ENCODE results near the gene CSNK2A2. TPM values are rescaled to one million over a fixed set of nuclear protein-coding genes. Genes with fewer than 3 reads are reported as not detected.

CSNK2A2 gene
- total and polyA plus RNA-seq, 2 experiments from 2014 or later, result 44.7 to 102 TPM

GRCh38 chr16:58128181-58128631, 69.7 kb downstream of the CSNK2A2 start:
- Histone ChIP-seq H3K9me2 (ENCODE audit: insufficient read depth) (no peaks in the 10 kb centered on the region), H3K4me2 (peak overlapping the region; percentile 95), H2AFZ (no peak overlapping the region), H3K27me3 (ENCODE audit: insufficient read depth) (no peaks in the 10 kb centered on the region), H4K20me1 (replicated peaks; ENCODE audit: insufficient read depth) (peaks cover 41% of the 10 kb centered on the region), H3K4me1 (ENCODE audit: insufficient read depth) (peaks cover 21% of the 10 kb centered on the region), H3K27ac (ENCODE audit: low read depth) (no peak overlapping the region), H3K79me2 (replicated peaks; ENCODE audit: insufficient read depth) (peaks cover 54% of the 10 kb centered on the region), H3K4me3 (peak overlapping the region; percentile 83), H3F3A (replicated peaks; ENCODE audit: low read depth) (peaks cover 3% of the 10 kb centered on the region; the same call in 1 of the 2 replicates), H3K36me3 (ENCODE audit: insufficient read depth) (no peaks in the 10 kb centered on the region)
- H3K36me3 Mint-ChIP-seq (ENCODE audit: low read depth), result peaks cover 4% of the 10 kb centered on the region; the same call in 2 of the 3 replicates
- H3K4me3 Mint-ChIP-seq, result peak overlapping the region; percentile 89
- DNase-seq (ENCODE audit: low spot score), result no peak
- no peak for ATAC-seq
- H3K9me3 Mint-ChIP-seq, result peaks cover 4% of the 10 kb centered on the region; the same call in 2 of the 3 replicates
- H3K27ac Mint-ChIP-seq, result no peak overlapping the region
- TF ChIP-seq POLR2AphosphoS5 (IDR thresholded peaks at IDR 0.05; ENCODE audit: low read depth) (no peak), CTCF (conservative IDR thresholded peaks at IDR 0.05; ENCODE audit: low read depth in 2 of 2) (no peak), ETS1 (IDR thresholded peaks at IDR 0.05) (no peak), ZNF114 (CRISPR knock-in tag; IDR thresholded peaks at IDR 0.05) (no peak), STAT1 (IDR thresholded peaks at IDR 0.05; ENCODE audit: unreplicated experiment) (no peak), REST (IDR thresholded peaks at IDR 0.05; ENCODE audit: unreplicated experiment) (no peak), EZH2phosphoT487 (IDR thresholded peaks at IDR 0.05; ENCODE audit: unreplicated experiment) (no peak), JUNB (IDR thresholded peaks at IDR 0.05; ENCODE audit: unreplicated experiment) (no peak)
- H3K4me1 Mint-ChIP-seq, result peaks cover 23% of the 10 kb centered on the region
- peaks cover 8% of the 10 kb centered on the region for H3K27me3 Mint-ChIP-seq (ENCODE audit: insufficient read depth, low read depth, poor library complexity)

- Histone ChIP-seq H3K4me1 (ENCODE audit: insufficient read depth) (peaks cover 21% of the 10 kb centered on the region), H3K9me2 (ENCODE audit: insufficient read depth) (no peaks in the 10 kb centered on the region), H3K27me3 (ENCODE audit: insufficient read depth) (no peaks in the 10 kb centered on the region), H3K36me3 (ENCODE audit: insufficient read depth) (no peaks in the 10 kb centered on the region), H3F3A (replicated peaks; ENCODE audit: low read depth) (peaks cover 3% of the 10 kb centered on the region; the same call in 1 of the 2 replicates), H3K4me2 (peak overlapping the region; percentile 95), H3K27ac (ENCODE audit: low read depth) (no peak overlapping the region), H2AFZ (no peak overlapping the region), H3K79me2 (replicated peaks; ENCODE audit: insufficient read depth) (peaks cover 59% of the 10 kb centered on the region), H4K20me1 (replicated peaks; ENCODE audit: insufficient read depth) (peaks cover 43% of the 10 kb centered on the region), H3K4me3 (peak overlapping the region; percentile 83)
- TF ChIP-seq CTCF (conservative IDR thresholded peaks at IDR 0.05; ENCODE audit: low read depth in 2 of 2) (peak in 1 of 2 experiments; percentile 25; a peak in 1 of 4 replicates), JUNB (IDR thresholded peaks at IDR 0.05; ENCODE audit: unreplicated experiment) (no peak)
- peaks cover 23% of the 10 kb centered on the region for H3K4me1 Mint-ChIP-seq
- no peak overlapping the region for H3K27ac Mint-ChIP-seq
- DNase-seq (ENCODE audit: low spot score), result no peak
- H3K36me3 Mint-ChIP-seq (ENCODE audit: low read depth), result peaks cover 4% of the 10 kb centered on the region; the same call in 2 of the 3 replicates
- H3K27me3 Mint-ChIP-seq (ENCODE audit: insufficient read depth, low read depth, poor library complexity), result peaks cover 5% of the 10 kb centered on the region
- peaks cover 4% of the 10 kb centered on the region; the same call in 2 of the 3 replicates for H3K9me3 Mint-ChIP-seq
- no peak for ATAC-seq
- H3K4me3 Mint-ChIP-seq, result peak overlapping the region; percentile 89
Measured at GRCh38 chr16:58127634-58128033, 70.3 kb downstream of the CSNK2A2 start.
